Natural killer cell treated with Interleukin-12 subunit alpha and Interleukin-12 subunit beta and Interleukin-15 and Interleukin-18, amount 100 ng/mL, for 72 hours (primary cell): ENCODE results near the gene AARSD1. TPM values are rescaled to one million over a fixed set of nuclear protein-coding genes. Genes with fewer than 3 reads are reported as not detected.
"Not testable (repeated sequence)": the region's sequence is repeated elsewhere in the genome, so short reads cannot be mapped to it uniquely, and the experiment has no call there.

Source experiments
- ATAC-seq, 2 donors: fragments of 150-1000 bp; cut with Tn5 transposase in 1 of 2; sonication (Bioruptor Pico), chemical (Tn5 transposase) in 1 of 2; 2 replicates each; pipeline ENCODE4 v1.10.0; 2021
- DNase-seq: peaks from one replicate; pipeline ENCODE4 v3.0.0; 2022; ENCODE audit warnings: low spot score
- H3K27ac Mint-ChIP-seq, 2 donors: 1 replicate in 1 of 2; 2 replicates in 1 of 2; pipeline ENCODE4 v1.8.0; 2022; ENCODE audit warnings: mixed read lengths in 2 of 2, mild to moderate bottlenecking in 1 of 2, moderate library complexity in 1 of 2
- H3K27me3 Mint-ChIP-seq, 2 donors: 1 replicate in 1 of 2; 2 replicates in 1 of 2; pipeline ENCODE4 v1.8.0; 2022; ENCODE audit warnings: mixed read lengths in 2 of 2
- H3K36me3 Mint-ChIP-seq: one replicate; pipeline ENCODE4 v1.8.0; 2022; ENCODE audit warnings: mixed read lengths
- H3K4me1 Mint-ChIP-seq, 2 donors: 1 replicate in 1 of 2; 2 replicates in 1 of 2; pipeline ENCODE4 v1.8.0; 2022; ENCODE audit warnings: low read depth in 2 of 2, mixed read lengths in 2 of 2, mild to moderate bottlenecking in 1 of 2
- H3K4me3 Mint-ChIP-seq: one replicate; pipeline ENCODE4 v1.8.0; 2022; ENCODE audit warnings: mixed read lengths
- H3K9me3 Mint-ChIP-seq: 2 replicates; pipeline ENCODE4 v1.8.0; 2022; ENCODE audit warnings: mixed read lengths
- total RNA-seq, 2 donors: library from RNA; stranded (reverse); gene quantifications; one replicate each; pipeline ENCODE4 v1.2.3, GENCODE V29; 2022

AARSD1 gene
- total RNA-seq, 2 donors from 2014 or later = 62.4 to 102 TPM

- ATAC-seq (no peak), DNase-seq (no peak)
- Mint-ChIP-seq H3K27ac (no peak overlapping the region), H3K4me3 (no peak overlapping the region), H3K9me3 (no peaks in the 10 kb centered on the region), H3K36me3 (peaks cover 10% of the 10 kb centered on the region), H3K4me1 (peaks cover 4 to 8% of the 10 kb centered on the region in 2 donors), H3K27me3 (no peaks in the 10 kb centered on the region)
Observed at GRCh38 chr17:42992872-42993271, 28.6 kb upstream of the AARSD1 start.

- Mint-ChIP-seq H3K9me3 (no peaks in the 10 kb centered on the region), H3K27me3 (no peaks in the 10 kb centered on the region), H3K4me1 (peaks cover 2 to 4% of the 10 kb centered on the region in 2 donors), H3K36me3 (peaks cover 10% of the 10 kb centered on the region), H3K27ac (no peak overlapping the region), H3K4me3 (no peak overlapping the region)
- DNase-seq (no peak), ATAC-seq (no peak)
Observed at GRCh38 chr17:42991471-42991870, 27.2 kb upstream of the AARSD1 start.

GRCh38 chr17:42989726-42990652 lies 25.7 kb upstream of the AARSD1 start:
- no peak overlapping the region for H3K27ac Mint-ChIP-seq
- no peaks in the 10 kb centered on the region for H3K27me3 Mint-ChIP-seq
- no peak overlapping the region for H3K4me3 Mint-ChIP-seq
- peaks cover 10% of the 10 kb centered on the region for H3K36me3 Mint-ChIP-seq
- H3K9me3 Mint-ChIP-seq = no peaks in the 10 kb centered on the region
- H3K4me1 Mint-ChIP-seq = peaks cover 5 to 7% of the 10 kb centered on the region in 2 donors
- ATAC-seq (no peak), DNase-seq (no peak)

GRCh38 chr17:42989141-42989540 lies 24.9 kb upstream of the AARSD1 start:
- DNase-seq = no peak
- H3K36me3 Mint-ChIP-seq = peaks cover 10% of the 10 kb centered on the region
- no peak for ATAC-seq
- H3K4me1 Mint-ChIP-seq = peaks cover 6 to 8% of the 10 kb centered on the region in 2 donors
- H3K27me3 Mint-ChIP-seq = no peaks in the 10 kb centered on the region
- H3K4me3 Mint-ChIP-seq = no peak overlapping the region
- no peaks in the 10 kb centered on the region for H3K9me3 Mint-ChIP-seq
- H3K27ac Mint-ChIP-seq = no peak overlapping the region

- DNase-seq (no peak), ATAC-seq (no peak)
- H3K4me3 Mint-ChIP-seq = no peak overlapping the region
- no peaks in the 10 kb centered on the region for H3K9me3 Mint-ChIP-seq
- H3K36me3 Mint-ChIP-seq = peaks cover 11% of the 10 kb centered on the region
- H3K27ac Mint-ChIP-seq = peak overlapping the region in 1 of 2 donors; percentile 35
- H3K4me1 Mint-ChIP-seq = peaks cover 16 to 18% of the 10 kb centered on the region in 2 donors
- H3K27me3 Mint-ChIP-seq = no peaks in the 10 kb centered on the region
Observed at GRCh38 chr17:42985225-42985624, 21.0 kb upstream of the AARSD1 start.

GRCh38 chr17:42982266-42982665 lies 18.0 kb upstream of the AARSD1 start:
- Mint-ChIP-seq H3K9me3 (no peaks in the 10 kb centered on the region), H3K27me3 (peaks cover 0 to 6% of the 10 kb centered on the region in 2 donors), H3K4me3 (peak overlapping the region; percentile 95), H3K27ac (peak overlapping the region in 1 of 2 donors; percentile 96), H3K4me1 (peaks cover 22 to 27% of the 10 kb centered on the region in 2 donors), H3K36me3 (peaks cover 5% of the 10 kb centered on the region)
- DNase-seq = no peak
- ATAC-seq = no peak

GRCh38 chr17:42980766-42981397 lies 16.6 kb upstream of the AARSD1 start:
- H3K4me3 Mint-ChIP-seq = peak overlapping the region; percentile 95
- ATAC-seq (peak; percentile 83 to 88), DNase-seq (no peak)
- H3K36me3 Mint-ChIP-seq = peaks cover 5% of the 10 kb centered on the region
- peaks cover 0 to 6% of the 10 kb centered on the region in 2 donors for H3K27me3 Mint-ChIP-seq
- peaks cover 22 to 27% of the 10 kb centered on the region in 2 donors for H3K4me1 Mint-ChIP-seq
- peak overlapping the region; percentile 91 to 96 for H3K27ac Mint-ChIP-seq
- no peaks in the 10 kb centered on the region for H3K9me3 Mint-ChIP-seq

- peak; percentile 91 to 96 for ATAC-seq
- H3K4me3 Mint-ChIP-seq = peak within 1 kb of the TSS; percentile 95
Observed at GRCh38 chr17:42980274-42980765, 16.1 kb upstream of the AARSD1 start, which contains the start of gene RUNDC1. Gene RUNDC1 (plus strand): TSS chr17:42980565. CDS start chr17:42980577, 12 bp downstream.

GRCh38 chr17:42979511-42980273 lies 15.4 kb upstream of the AARSD1 start, which contains the start of gene PTGES3L:
Gene PTGES3L (minus strand): TSS chr17:42980080. CDS start chr17:42980053, 27 bp downstream.
- H3K4me3 Mint-ChIP-seq = peak within 1 kb of the TSS; percentile 95
- ATAC-seq (peak; percentile 54), DNase-seq (no peak)
- H3K4me1 Mint-ChIP-seq = peaks cover 17 to 25% of the 10 kb centered on the region in 2 donors
- H3K27me3 Mint-ChIP-seq = peaks cover 0 to 6% of the 10 kb centered on the region in 2 donors
- peaks cover 5% of the 10 kb centered on the region for H3K36me3 Mint-ChIP-seq
- H3K27ac Mint-ChIP-seq = peak within 1 kb of the TSS; percentile 91 to 96
- H3K9me3 Mint-ChIP-seq = no peaks in the 10 kb centered on the region

More at GRCh38 chr17:42980274-42980765, 16.1 kb upstream of the AARSD1 start, which contains the start of gene RUNDC1:
- DNase-seq = peak; percentile 93
- Mint-ChIP-seq H3K4me1 (peaks cover 22 to 27% of the 10 kb centered on the region in 2 donors), H3K27me3 (peaks cover 0 to 6% of the 10 kb centered on the region in 2 donors), H3K9me3 (no peaks in the 10 kb centered on the region), H3K27ac (peak within 1 kb of the TSS; percentile 91 to 96), H3K36me3 (peaks cover 5% of the 10 kb centered on the region)

GRCh38 chr17:42975701-42976100 lies 11.4 kb upstream of the AARSD1 start:
- not testable (repeated sequence) for DNase-seq, ATAC-seq, H3K27ac Mint-ChIP-seq, H3K4me3 Mint-ChIP-seq, H3K36me3 Mint-ChIP-seq, H3K9me3 Mint-ChIP-seq, H3K27me3 Mint-ChIP-seq
- H3K4me1 Mint-ChIP-seq = peaks cover 7 to 13% of the 10 kb centered on the region in 2 donors

- Mint-ChIP-seq H3K36me3 (no peaks in the 10 kb centered on the region), H3K4me3 (no peak overlapping the region), H3K4me1 (peaks cover 7 to 11% of the 10 kb centered on the region in 2 donors), H3K27ac (no peak overlapping the region), H3K27me3 (peaks cover 0 to 6% of the 10 kb centered on the region in 2 donors), H3K9me3 (no peaks in the 10 kb centered on the region)
- ATAC-seq = no peak
- DNase-seq = no peak
Observed at GRCh38 chr17:42975265-42975664, 11.0 kb upstream of the AARSD1 start.

GRCh38 chr17:42973323-42973722 lies 9.1 kb upstream of the AARSD1 start:
- H3K27ac Mint-ChIP-seq, H3K36me3 Mint-ChIP-seq: not testable (repeated sequence)

GRCh38 chr17:42971589-42971988 lies 7.3 kb upstream of the AARSD1 start:
- Mint-ChIP-seq H3K27me3 (no peaks in the 10 kb centered on the region), H3K36me3 (no peaks in the 10 kb centered on the region), H3K27ac (no peak overlapping the region), H3K9me3 (no peaks in the 10 kb centered on the region), H3K4me1 (no peaks in the 10 kb centered on the region), H3K4me3 (no peak overlapping the region)
- DNase-seq (no peak), ATAC-seq (peak in 1 of 2 donors; percentile 24)

More at GRCh38 chr17:42973323-42973722, 9.1 kb upstream of the AARSD1 start:
- DNase-seq, H3K9me3 Mint-ChIP-seq, ATAC-seq, H3K4me3 Mint-ChIP-seq, H3K4me1 Mint-ChIP-seq, H3K27me3 Mint-ChIP-seq: not testable (repeated sequence)
